Lower leg skin (tissue), 3 donors: ENCODE results near the gene MUC20.
"Not testable (repeated sequence)": the region's sequence is repeated elsewhere in the genome, so short reads cannot be mapped to it uniquely, and the experiment has no call there.

ENCODE experiments used
- POLR2A ChIP-seq, 2 donors: fragments of 450-650 bp; IDR thresholded peaks; one replicate each; pipeline ENCODE4 v1.6.1; 2016 to 2017; ENCODE audit warnings: antibody characterized with exemption in 2 of 2, mild to moderate bottlenecking in 1 of 2, moderate library complexity in 1 of 2
- TF ChIP-seq, protein P1 (sequence below), 3 donors: fragments of 450-650 bp; IDR thresholded peaks; one replicate each; pipeline ENCODE4 v1.5.1; 2016; ENCODE audit warnings: antibody characterized with exemption in 3 of 3, mild to moderate bottlenecking in 3 of 3, moderate library complexity in 2 of 3

DNA sequence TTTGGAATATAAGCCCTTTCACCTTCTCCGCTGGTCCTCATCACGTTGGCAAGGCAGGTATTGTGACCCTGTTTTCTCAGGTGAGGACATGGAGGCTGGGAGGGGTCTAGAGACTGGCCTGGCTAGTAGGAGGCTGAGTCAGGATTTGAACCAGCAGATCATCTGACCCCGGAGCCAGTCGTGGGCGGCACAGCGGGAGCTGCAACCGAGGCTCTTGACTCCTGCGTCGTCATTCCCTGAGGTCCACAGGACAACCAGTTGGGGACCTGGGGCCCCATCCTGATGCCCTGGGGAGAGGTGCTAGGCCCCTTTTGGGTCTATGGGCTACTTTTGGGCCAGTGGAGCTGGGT lies 2.2 kb downstream of the MUC20 start:
- TF ChIP-seq, protein P1, sequence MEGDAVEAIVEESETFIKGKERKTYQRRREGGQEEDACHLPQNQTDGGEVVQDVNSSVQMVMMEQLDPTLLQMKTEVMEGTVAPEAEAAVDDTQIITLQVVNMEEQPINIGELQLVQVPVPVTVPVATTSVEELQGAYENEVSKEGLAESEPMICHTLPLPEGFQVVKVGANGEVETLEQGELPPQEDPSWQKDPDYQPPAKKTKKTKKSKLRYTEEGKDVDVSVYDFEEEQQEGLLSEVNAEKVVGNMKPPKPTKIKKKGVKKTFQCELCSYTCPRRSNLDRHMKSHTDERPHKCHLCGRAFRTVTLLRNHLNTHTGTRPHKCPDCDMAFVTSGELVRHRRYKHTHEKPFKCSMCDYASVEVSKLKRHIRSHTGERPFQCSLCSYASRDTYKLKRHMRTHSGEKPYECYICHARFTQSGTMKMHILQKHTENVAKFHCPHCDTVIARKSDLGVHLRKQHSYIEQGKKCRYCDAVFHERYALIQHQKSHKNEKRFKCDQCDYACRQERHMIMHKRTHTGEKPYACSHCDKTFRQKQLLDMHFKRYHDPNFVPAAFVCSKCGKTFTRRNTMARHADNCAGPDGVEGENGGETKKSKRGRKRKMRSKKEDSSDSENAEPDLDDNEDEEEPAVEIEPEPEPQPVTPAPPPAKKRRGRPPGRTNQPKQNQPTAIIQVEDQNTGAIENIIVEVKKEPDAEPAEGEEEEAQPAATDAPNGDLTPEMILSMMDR (IDR thresholded peaks at IDR 0.05) = not testable (repeated sequence)
- not testable (repeated sequence) for TF ChIP-seq POLR2A (IDR thresholded peaks at IDR 0.05)
